Lung microvascular endothelial cell (primary cell): ENCODE measurements around the gene GLRX5. TPM values are rescaled to one million over a fixed set of nuclear protein-coding genes. Genes with fewer than 3 reads are reported as not detected.

Source experiments
- total RNA-seq: library from RNA; depleted of rRNA; stranded (reverse); fragments of >200 nt; gene quantifications from 2 replicates; pipeline ENCODE4 v1.2.1, GENCODE V29; 2014

Gene GLRX5
- total RNA-seq, 1 donor from 2014 or later = 32.9 TPM

Other genes starting within 250 kb of the GLRX5 start
- 0.20 and 0.65 TPM in 2 replicates for gene CLMN, start 215.1 kb upstream of the GLRX5 start, total RNA-seq
- 12.0 and 12.5 TPM in 2 replicates for gene SYNE3, start 18.4 kb upstream of the GLRX5 start, total RNA-seq
- not detected in 2 replicates for gene TCL1B, start 151.4 kb downstream of the GLRX5 start, total RNA-seq
- gene TCL1A, start 179.1 kb downstream of the GLRX5 start, total RNA-seq = not detected in 2 replicates